Stimulated activated CD4-positive, alpha-beta T cell treated with anti-CD3 and anti-CD28 coated beads, Interleukin-1b, Interleukin-23, amount 100 ng/mL, for 48 hours (primary cell): ENCODE measurements around the gene IFT20.
"Not testable (repeated sequence)": the region's sequence is repeated elsewhere in the genome, so short reads cannot be mapped to it uniquely, and the experiment has no call there.

ENCODE experiments used
- DNase-seq: peaks from one replicate; pipeline ENCODE4 v3.0.0-alpha.2; 2020

IFT20 gene

DNA sequence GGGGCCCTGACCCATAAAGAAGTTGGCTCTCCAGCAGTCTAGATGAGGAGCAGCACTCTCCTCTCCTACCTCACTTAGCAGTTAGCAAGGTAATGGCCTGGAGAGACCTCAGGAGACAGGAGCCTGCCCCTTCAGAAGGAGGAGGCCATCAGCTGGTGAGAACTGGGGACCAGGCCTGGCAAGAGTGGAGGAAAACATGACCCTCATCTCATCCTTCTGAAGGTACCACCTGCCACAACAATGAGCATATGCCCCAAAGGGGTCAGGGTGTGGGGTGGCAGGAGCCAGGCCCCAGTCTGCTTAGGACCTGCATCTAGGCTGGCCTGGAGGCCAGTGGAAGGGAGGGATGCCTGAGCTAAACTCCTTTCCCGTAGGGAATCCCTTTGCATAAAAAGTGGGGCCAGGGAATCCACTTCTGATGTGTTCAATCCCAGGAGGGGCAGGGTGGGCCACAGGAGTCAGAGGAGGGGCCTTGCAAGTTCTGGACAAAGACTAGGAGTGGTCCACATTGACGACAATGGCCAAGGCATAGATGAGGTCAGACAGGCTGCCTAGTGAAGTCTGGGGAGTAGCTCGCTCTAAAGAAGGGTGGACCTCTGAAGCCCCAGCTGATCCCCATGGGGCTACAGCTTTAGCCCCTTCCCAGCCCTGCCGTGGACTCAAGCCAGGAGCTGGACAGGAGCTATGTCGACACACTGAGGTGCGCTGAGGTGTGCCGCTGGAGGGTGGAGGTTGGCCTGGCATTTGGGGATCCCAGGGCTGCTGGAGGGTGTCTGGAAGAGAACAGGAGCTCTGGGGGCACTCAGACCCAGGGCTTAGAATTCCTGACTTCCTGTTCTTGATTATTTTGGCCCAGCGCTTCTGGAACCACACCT, 28.7 kb upstream of the IFT20 start:
- no peak for DNase-seq

DNA sequence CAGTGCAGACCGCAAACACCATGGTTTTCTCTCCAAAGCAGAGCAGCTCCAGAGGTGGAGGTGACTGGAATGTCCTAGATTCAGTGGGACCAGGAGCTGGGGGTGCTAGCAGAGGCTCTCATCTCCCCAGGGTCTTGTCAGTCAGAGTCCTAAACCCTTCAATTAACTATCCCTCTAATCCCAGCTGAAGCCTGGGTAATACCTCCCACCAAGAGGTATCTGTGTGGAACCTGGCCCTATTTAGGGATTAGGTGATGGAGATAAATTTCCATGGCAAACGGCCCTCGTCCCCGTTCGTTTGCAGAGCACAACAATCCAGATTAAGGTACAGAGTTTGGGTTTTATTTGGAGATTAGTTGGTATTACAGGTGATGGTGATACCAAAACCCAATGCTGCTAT, 27.9 kb upstream of the IFT20 start:
- no peak for DNase-seq

- DNase-seq = no peak
Measured at GRCh38 chr17:28357901-28358197, 22.6 kb upstream of the IFT20 start.

GRCh38 chr17:28357061-28357900, 22.0 kb upstream of the IFT20 start, which contains the start of gene POLDIP2:
Gene POLDIP2, minus strand, starts transcription at chr17:28357527. Its CDS starts 79 bp downstream, at chr17:28357448.
- peak; percentile 96 for DNase-seq

GRCh38 chr17:28350271-28350670, 15.0 kb upstream of the IFT20 start:
- DNase-seq = no peak

DNA sequence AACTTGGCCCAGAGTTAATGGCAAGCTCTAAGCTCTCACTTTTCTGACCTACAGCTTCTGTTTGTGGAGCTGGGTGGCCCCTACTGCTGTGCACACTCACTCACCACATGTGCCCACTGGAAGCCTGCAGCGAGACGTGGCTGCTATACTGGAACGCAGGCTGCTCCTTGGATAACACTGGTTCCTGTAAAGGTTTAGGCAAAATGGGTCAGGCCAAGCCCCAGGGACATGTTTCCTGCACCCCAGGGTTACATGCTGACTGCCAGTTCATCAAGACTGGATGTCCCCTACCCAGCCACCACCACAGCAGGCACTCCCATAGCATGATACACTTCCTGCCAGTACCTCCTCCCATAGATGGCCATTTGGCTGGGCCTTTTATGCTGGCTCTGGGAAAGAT, 13.7 kb upstream of the IFT20 start:
- no peak for DNase-seq

DNA sequence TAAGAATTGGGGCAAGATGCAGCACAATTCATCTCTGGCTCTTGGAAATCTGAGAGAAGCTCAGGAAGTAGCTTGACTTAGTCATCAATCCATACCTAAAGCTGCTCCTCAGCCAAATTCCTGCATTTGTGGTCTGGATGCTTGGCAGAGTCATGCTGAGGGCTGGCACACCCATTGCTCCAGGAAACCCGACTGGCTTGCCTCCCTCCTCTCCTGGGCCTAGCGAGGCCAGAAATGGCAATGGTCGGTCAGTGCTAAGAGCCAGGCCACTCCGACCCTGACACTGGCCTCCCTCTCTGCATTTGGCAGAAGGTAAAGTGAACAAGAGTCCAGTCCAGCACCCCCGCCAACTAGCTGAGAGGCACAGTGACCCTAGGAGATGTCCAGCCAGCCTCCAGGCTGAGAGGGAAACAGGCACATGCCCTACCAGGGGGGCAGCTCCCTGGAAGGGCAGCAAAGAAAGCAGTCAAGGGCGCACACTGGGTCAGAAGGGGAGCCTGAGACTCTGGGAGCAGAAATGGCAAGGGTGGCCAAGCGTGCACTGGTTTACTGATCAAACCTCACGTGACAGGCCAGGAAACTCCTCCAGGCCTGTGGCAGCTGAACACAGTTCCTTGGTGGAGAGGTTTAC, 12.1 kb upstream of the IFT20 start:
- no peak for DNase-seq

- no peak for DNase-seq
Measured at GRCh38 chr17:28346746-28347246, 11.5 kb upstream of the IFT20 start.

GRCh38 chr17:28346199-28346580, 10.9 kb upstream of the IFT20 start:
- no peak for DNase-seq

DNA sequence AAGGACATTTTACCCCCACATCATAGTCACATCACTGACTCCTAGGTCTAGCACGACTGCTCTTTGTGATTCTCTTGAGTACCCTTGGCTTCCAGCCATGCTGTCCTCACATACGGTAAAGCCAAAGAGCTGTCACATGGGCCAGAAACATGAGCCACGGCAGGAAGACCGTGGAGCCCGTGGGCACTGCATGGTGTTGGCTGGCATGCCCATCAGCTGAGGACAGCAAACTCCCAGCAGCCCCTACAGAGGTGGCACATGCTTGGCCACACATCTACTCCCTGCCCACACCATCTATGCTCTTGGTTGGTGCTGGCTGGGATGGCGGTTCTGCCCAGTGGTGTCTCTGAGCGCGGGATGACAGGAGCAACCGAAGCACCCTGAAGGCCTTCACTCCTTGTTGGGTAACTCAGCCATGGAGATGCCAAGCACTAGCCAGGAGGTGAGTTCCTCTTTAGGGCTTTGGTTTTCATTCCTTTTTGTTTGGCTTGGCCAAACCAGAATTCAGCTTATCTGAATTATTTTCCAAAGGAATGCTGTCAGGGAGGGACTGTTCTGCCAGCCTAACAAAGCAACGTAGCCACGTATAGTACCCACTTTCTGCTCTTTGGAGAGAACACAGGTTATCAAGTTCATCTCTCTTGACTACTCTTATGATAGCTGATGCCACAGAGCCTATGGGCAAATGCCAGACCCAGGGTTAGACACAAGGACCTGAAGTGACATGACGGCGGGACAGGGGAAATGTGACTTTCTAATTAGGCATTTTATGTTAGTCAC, 10.3 kb upstream of the IFT20 start:
- no peak for DNase-seq

DNA sequence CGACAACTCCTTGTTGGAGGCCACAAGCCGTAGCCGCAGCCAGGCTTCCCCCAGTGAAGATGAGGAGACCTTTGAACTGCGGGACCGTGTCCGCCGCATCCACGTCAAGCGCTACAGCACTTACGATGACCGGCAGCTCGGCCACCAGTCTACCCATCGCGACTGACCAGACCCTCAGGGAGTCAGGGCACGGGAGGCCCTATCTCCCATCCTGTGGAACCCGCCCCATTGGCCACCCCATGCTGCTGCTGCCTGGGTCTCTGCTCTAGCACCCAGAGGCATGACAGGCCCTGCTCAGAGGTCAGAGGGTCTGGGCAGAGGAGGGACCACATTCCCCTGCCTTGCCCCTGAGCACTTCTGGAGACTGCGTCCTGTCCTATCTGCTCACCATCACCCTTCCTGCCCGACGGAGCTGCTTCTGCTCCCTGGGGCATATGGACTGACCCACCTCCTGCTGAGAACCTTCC, 9.2 kb upstream of the IFT20 start:
- DNase-seq = no peak

- DNase-seq = no peak
Measured at GRCh38 chr17:28344011-28344410, 8.7 kb upstream of the IFT20 start.

GRCh38 chr17:28343491-28343932, 8.2 kb upstream of the IFT20 start:
- no peak for DNase-seq

- no peak for DNase-seq
Measured at GRCh38 chr17:28342313-28342712, 7.0 kb upstream of the IFT20 start.

DNA sequence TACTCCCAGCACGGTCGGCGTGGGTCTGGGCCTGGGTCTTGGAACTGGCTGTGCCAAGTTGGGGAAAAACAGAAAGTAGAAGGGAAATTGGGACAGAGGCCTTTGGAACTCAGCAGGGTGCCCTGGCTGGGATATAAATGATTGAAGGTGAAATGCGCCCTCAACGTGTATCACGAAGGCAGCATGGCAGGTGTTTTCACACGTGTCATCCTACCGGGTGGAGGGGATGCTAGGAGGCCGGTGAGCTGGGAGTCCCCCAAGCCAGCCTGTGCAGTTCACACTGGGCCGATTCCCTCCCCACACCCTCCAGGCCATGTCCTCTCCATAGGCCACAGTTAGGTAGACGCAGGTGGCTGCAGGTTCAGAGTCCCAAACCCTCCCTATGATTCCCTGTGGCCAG, 6.2 kb upstream of the IFT20 start:
- no peak for DNase-seq

- DNase-seq = no peak
Measured at GRCh38 chr17:28340374-28340773, 5.1 kb upstream of the IFT20 start.

GRCh38 chr17:28339431-28339830, 4.2 kb upstream of the IFT20 start:
- no peak for DNase-seq

GRCh38 chr17:28338769-28339212, 3.5 kb upstream of the IFT20 start:
- not testable (repeated sequence) for DNase-seq

- no peak for DNase-seq
Measured at GRCh38 chr17:28338056-28338768, 2.9 kb upstream of the IFT20 start.

- peak; percentile 20 for DNase-seq
Measured at GRCh38 chr17:28335959-28336871, 943 bp upstream of the IFT20 start.
